Natural killer cell (primary cell): Measurements from ENCODE around the gene SAMD11. TPM values are rescaled to one million over a fixed set of nuclear protein-coding genes. Genes with fewer than 3 reads are reported as not detected.
A peak's percentile ranks its signal among the peaks of the same experiment; 100 is the strongest.

ENCODE experiments used
- ATAC-seq, 3 donors: fragments of 150-1000 bp in 2 of 3; fragments of 200-7000 bp in 1 of 3; cut with Tn5 transposase; 1 replicate in 1 of 3; 2 replicates in 2 of 3; pipeline ENCODE4 v1.10.0; 2021; ENCODE audit warnings: mild to moderate bottlenecking in 2 of 3, moderate library complexity in 2 of 3
- DNase-seq, 2 donors: peaks; one replicate each; pipeline versions ENCODE4 v3.0.0 to v3.0.0-alpha.2; 2013 to 2021; ENCODE audit warnings: mixed read lengths in 1 of 2
- H3K27ac ChIP-seq: one replicate; pipeline ENCODE4 v1.5.1; 2013; ENCODE audit warnings: mild to moderate bottlenecking, low read length
- H3K27me3 ChIP-seq: one replicate; pipeline ENCODE4 v1.6.1; 2013; ENCODE audit warnings: low read length; ENCODE audit not compliant: control insufficient read depth, insufficient read depth
- H3K36me3 ChIP-seq: one replicate; pipeline ENCODE4 v1.6.1; 2013; ENCODE audit warnings: low read length; ENCODE audit not compliant: control insufficient read depth, insufficient read depth
- H3K4me1 ChIP-seq: one replicate; pipeline ENCODE4 v1.6.1; 2013; ENCODE audit warnings: low read length; ENCODE audit not compliant: control insufficient read depth, insufficient read depth
- H3K4me3 ChIP-seq: one replicate; pipeline ENCODE4 v1.5.1; 2013; ENCODE audit warnings: low read length
- H3K9me3 ChIP-seq: one replicate; pipeline ENCODE4 v1.6.1; 2013; ENCODE audit warnings: low read length; ENCODE audit not compliant: control insufficient read depth, insufficient read depth
- H3K27ac Mint-ChIP-seq, 2 donors: one replicate each; pipeline ENCODE4 v1.8.0; 2022; ENCODE audit warnings: mild to moderate bottlenecking in 2 of 2, mixed read lengths in 2 of 2, moderate library complexity in 1 of 2
- H3K27me3 Mint-ChIP-seq, 2 donors: one replicate each; pipeline ENCODE4 v1.8.0; 2022; ENCODE audit warnings: low read depth in 2 of 2, mixed read lengths in 2 of 2
- H3K36me3 Mint-ChIP-seq: one replicate; pipeline ENCODE4 v1.8.0; 2022; ENCODE audit warnings: mixed read lengths
- H3K4me1 Mint-ChIP-seq, 2 donors: one replicate each; pipeline ENCODE4 v1.8.0; 2022; ENCODE audit warnings: mixed read lengths in 2 of 2
- H3K4me3 Mint-ChIP-seq: one replicate; pipeline ENCODE4 v1.8.0; 2022; ENCODE audit warnings: mild to moderate bottlenecking, moderate library complexity, mixed read lengths
- H3K9me3 Mint-ChIP-seq, 2 donors: one replicate each; pipeline ENCODE4 v1.8.0; 2022; ENCODE audit warnings: mixed read lengths in 2 of 2
- WGBS: methylation state at CpG from one replicate; pipeline ENCODE4 v1.1.7; 2013; ENCODE audit warnings: missing lambda C conversion rate; ENCODE audit not compliant: insufficient coverage; 5-methylcytosine and 5-hydroxymethylcytosine counted together
- intact Hi-C: fragments of 100-400 bp; cut with micrococcal nuclease; formaldehyde crosslinking; loops from one replicate; pipeline ENCODE4 v1.14.2; 2022
- total RNA-seq, 4 donors: library from RNA; stranded (reverse); fragments of 120-200 nt in 1 of 4; gene quantifications; one replicate each; pipeline versions ENCODE4 v1.2.3 to v1.2.4, GENCODE V29; 2013 to 2022
- TF ChIP-seq, protein P1 (sequence below): fragments of 200-600 bp; IDR thresholded peaks from one replicate; pipeline ENCODE4 v1.8.0; 2022; ENCODE audit warnings: antibody characterized with exemption

Gene SAMD11
- total RNA-seq, 3 donors from 2014 or later (not counting 1 experiment from before 2014, with no cell fraction given): not detected

DNA sequence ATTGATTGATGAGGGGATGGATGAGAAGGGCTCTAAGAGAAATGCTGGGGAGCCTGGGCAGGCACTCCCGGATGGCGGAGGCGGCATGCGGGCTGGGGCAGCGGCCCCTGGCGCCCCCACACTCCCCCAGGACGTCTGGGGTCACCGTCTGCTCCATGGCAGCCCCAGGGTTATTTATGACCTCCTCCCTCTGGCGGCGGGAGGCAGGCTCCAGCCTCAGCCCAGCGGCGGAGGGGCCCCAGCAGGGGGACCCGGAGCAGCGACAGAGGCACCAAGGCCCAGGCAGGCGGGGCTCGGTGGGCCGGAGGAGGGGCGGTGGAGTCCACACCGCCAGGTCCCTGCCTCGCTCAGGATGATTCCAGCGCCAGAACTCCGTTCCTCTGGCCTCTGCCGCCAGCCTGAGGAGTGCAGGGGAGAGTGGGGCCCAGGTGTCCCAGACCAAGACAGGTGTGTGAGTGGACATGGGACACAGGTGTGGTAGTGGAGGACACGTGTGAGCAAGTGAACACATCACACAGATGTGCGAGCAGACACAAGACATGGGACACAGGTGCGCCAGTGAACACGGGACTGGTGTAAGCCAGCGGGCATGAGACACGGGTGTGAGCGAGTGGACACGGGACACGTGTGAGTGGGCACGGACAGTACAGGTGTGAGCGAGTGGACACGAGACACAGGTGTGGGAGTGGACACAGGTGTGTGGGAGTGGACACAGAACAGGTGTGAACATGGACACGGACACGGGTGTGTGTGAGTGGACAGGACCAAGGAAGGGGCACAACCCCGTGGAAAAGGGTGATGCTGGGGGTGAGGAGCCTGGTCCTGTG, 2.5 kb upstream of the SAMD11 start:
- H3K9me3 ChIP-seq: no peaks in the 10 kb centered on the region
- Mint-ChIP-seq H3K36me3 (no peaks in the 10 kb centered on the region), H3K27me3 (peaks cover 9 to 27% of the 10 kb centered on the region in 2 donors), H3K4me3 (peak overlapping the region; percentile 13), H3K9me3 (no peaks in the 10 kb centered on the region), H3K27ac (no peak overlapping the region), H3K4me1 (peaks cover 0 to 10% of the 10 kb centered on the region in 2 donors)
- no peak overlapping the region for H3K27ac ChIP-seq
- WGBS: 32% methylated on average over 38 of the region's 38 CpGs
- no peak overlapping the region for H3K4me3 ChIP-seq
- H3K27me3 ChIP-seq: peaks cover 38% of the 10 kb centered on the region
- ATAC-seq (peak; percentile 52 to 65 (median 60)), DNase-seq (peak in 1 of 2 donors; percentile 68)
- peaks cover 32% of the 10 kb centered on the region for H3K4me1 ChIP-seq
- no peaks in the 10 kb centered on the region for H3K36me3 ChIP-seq
- intact Hi-C loops: no loop called here
- TF ChIP-seq, protein P1, sequence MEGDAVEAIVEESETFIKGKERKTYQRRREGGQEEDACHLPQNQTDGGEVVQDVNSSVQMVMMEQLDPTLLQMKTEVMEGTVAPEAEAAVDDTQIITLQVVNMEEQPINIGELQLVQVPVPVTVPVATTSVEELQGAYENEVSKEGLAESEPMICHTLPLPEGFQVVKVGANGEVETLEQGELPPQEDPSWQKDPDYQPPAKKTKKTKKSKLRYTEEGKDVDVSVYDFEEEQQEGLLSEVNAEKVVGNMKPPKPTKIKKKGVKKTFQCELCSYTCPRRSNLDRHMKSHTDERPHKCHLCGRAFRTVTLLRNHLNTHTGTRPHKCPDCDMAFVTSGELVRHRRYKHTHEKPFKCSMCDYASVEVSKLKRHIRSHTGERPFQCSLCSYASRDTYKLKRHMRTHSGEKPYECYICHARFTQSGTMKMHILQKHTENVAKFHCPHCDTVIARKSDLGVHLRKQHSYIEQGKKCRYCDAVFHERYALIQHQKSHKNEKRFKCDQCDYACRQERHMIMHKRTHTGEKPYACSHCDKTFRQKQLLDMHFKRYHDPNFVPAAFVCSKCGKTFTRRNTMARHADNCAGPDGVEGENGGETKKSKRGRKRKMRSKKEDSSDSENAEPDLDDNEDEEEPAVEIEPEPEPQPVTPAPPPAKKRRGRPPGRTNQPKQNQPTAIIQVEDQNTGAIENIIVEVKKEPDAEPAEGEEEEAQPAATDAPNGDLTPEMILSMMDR: no peak

GRCh38 chr1:923991-924655, 400 bp downstream of the SAMD11 start:
- no peak for DNase-seq
- Histone ChIP-seq H3K4me3 (no peak overlapping the region), H3K27ac (no peak overlapping the region), H3K9me3 (no peaks in the 10 kb centered on the region), H3K36me3 (no peaks in the 10 kb centered on the region), H3K4me1 (peaks cover 32% of the 10 kb centered on the region), H3K27me3 (peaks cover 40% of the 10 kb centered on the region)
- WGBS: under 1% methylated on average over 98 of the region's 98 CpGs
- TF ChIP-seq, protein P1: no peak
- ATAC-seq: no peak
- Mint-ChIP-seq H3K4me3 (no peak overlapping the region), H3K4me1 (peaks cover 0 to 10% of the 10 kb centered on the region in 2 donors), H3K27me3 (peaks cover 20 to 35% of the 10 kb centered on the region in 2 donors), H3K36me3 (no peaks in the 10 kb centered on the region), H3K27ac (no peak overlapping the region), H3K9me3 (no peaks in the 10 kb centered on the region)
- intact Hi-C loops: no loop called here

DNA sequence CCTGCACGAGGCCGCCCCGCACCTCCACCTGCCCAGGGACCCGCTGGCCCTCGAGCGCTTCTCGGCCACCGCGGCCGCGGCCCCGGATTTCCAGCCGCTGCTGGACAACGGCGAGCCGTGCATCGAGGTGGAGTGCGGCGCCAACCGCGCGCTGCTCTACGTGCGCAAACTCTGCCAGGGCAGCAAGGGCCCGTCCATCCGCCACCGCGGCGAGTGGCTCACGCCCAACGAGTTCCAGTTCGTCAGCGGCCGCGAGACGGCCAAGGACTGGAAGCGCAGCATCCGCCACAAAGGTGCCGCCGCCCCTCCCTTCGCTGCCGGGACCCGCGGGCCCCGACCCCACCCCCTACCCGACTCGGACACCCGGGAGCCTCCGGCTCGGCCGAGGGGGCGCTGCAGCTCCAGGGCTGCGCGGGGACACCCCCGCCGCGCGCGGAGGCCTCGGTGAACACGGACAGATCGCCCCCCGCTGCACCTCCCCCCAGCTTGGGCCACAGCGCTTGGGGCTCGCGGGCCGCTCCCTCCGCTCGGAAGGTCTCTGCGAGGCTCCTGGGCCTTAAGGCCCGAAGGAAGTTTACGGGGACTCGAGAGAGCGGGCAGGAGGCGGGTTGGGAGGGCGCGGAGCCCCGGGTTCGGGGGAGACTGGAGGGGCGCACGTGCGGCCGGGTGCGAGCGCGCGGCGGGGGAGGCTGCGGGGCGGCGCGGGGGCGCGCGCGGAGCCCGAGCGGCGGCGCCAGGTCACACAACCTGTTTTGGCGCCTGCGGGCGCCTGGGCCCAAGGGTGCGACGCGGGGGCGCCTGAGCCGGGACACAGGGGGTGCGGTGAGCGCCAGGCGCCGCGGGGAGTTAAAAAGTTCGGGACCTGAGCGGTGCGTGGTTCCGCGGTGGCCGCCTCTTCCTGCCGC, 1.2 kb downstream of the SAMD11 start:
- peaks cover 20 to 35% of the 10 kb centered on the region in 2 donors for H3K27me3 Mint-ChIP-seq
- H3K9me3 Mint-ChIP-seq: no peaks in the 10 kb centered on the region
- WGBS: under 1% methylated on average over 120 of the region's 120 CpGs
- peaks cover 32% of the 10 kb centered on the region for H3K4me1 ChIP-seq
- H3K36me3 ChIP-seq: no peaks in the 10 kb centered on the region
- peaks cover 0 to 10% of the 10 kb centered on the region in 2 donors for H3K4me1 Mint-ChIP-seq
- H3K36me3 Mint-ChIP-seq: no peaks in the 10 kb centered on the region
- intact Hi-C loops: no loop called here
- ATAC-seq (peak in 2 of 3 donors; percentile 16 to 23), DNase-seq (peak in 1 of 2 donors; percentile 34)
- no peak overlapping the region for H3K4me3 ChIP-seq
- TF ChIP-seq, protein P1: no peak
- peak overlapping the region; percentile 56 for H3K4me3 Mint-ChIP-seq
- H3K27ac Mint-ChIP-seq: no peak overlapping the region
- H3K27me3 ChIP-seq: peaks cover 40% of the 10 kb centered on the region
- H3K27ac ChIP-seq: no peak overlapping the region
- H3K9me3 ChIP-seq: no peaks in the 10 kb centered on the region
